Naive thymus-derived CD4-positive, alpha-beta T cell (primary cell): ENCODE results near the gene DYNC2I2. TPM values are rescaled to one million over a fixed set of nuclear protein-coding genes. Genes with fewer than 3 reads are reported as not detected.
A peak's percentile ranks its signal among the peaks of the same experiment; 100 is the strongest.
"Not testable (repeated sequence)": the region's sequence is repeated elsewhere in the genome, so short reads cannot be mapped to it uniquely, and the experiment has no call there.

Experiments
- ATAC-seq: fragments of 150-1000 bp; cut with Tn5 transposase; 2 replicates; pipeline ENCODE4 v1.10.0; 2021; ENCODE audit warnings: mild to moderate bottlenecking, moderate library complexity
- CTCF ChIA-PET: fragments of 350-600 bp; sonication (Branson Sonifier 250); formaldehyde crosslinking; loops from one replicate; lab custom pipeline; 2021; ENCODE audit warnings: antibody characterized with exemption; lab: Charles Lee
- POLR2A ChIA-PET: fragments of 350-600 bp; sonication (Branson Sonifier 250); formaldehyde crosslinking; loops from one replicate; lab custom pipeline; 2021; ENCODE audit warnings: antibody characterized with exemption, inconsistent platforms; lab: Charles Lee
- DNase-seq, 9 donors: peaks; one replicate each; pipeline versions ENCODE4 v3.0.0 to v3.0.0-alpha.2; 2020 to 2022; ENCODE audit warnings: mixed read lengths in 1 of 9
- H3K27ac ChIP-seq: one replicate; pipeline ENCODE4 v1.7.0; 2013; ENCODE audit warnings: mild to moderate bottlenecking, low read depth, low read length, moderate library complexity
- H3K27me3 ChIP-seq, 2 donors: one replicate each; pipeline ENCODE4 v1.7.0; 2013; ENCODE audit warnings: low read length in 2 of 2, mild to moderate bottlenecking in 2 of 2, moderate library complexity in 2 of 2; ENCODE audit not compliant: control insufficient read depth in 2 of 2, insufficient read depth in 2 of 2
- H3K36me3 ChIP-seq, 3 experiments: 1 replicate in 2 of 3; 2 replicates in 1 of 3; pipeline ENCODE4 v1.7.0; 2013; ENCODE audit warnings: low read length in 3 of 3, mild to moderate bottlenecking in 3 of 3, moderate library complexity in 1 of 3; ENCODE audit not compliant: insufficient read depth in 3 of 3, control insufficient read depth in 2 of 3
- H3K4me1 ChIP-seq, 2 donors: one replicate each; pipeline ENCODE4 v1.7.0; 2013; ENCODE audit warnings: low read length in 2 of 2, mild to moderate bottlenecking in 2 of 2, moderate library complexity in 1 of 2; ENCODE audit not compliant: control insufficient read depth in 2 of 2, insufficient read depth in 2 of 2
- H3K4me3 ChIP-seq: 2 replicates; pipeline ENCODE4 v1.7.0; 2013; ENCODE audit warnings: mild to moderate bottlenecking, low read length
- H3K9me3 ChIP-seq, 3 experiments: 1 replicate in 2 of 3; 2 replicates in 1 of 3; pipeline ENCODE4 v1.7.0; 2013; ENCODE audit warnings: low read length in 3 of 3; ENCODE audit not compliant: control insufficient read depth in 2 of 3
- H3K27ac Mint-ChIP-seq, 9 donors: one replicate each; pipeline ENCODE4 v1.8.0; 2020 to 2022; ENCODE audit warnings: mixed read lengths in 9 of 9, mild to moderate bottlenecking in 8 of 9, moderate library complexity in 5 of 9, inconsistent platforms in 2 of 9
- H3K27me3 Mint-ChIP-seq, 5 donors: one replicate each; pipeline ENCODE4 v1.8.0; 2021 to 2022; ENCODE audit warnings: mixed read lengths in 5 of 5, mild to moderate bottlenecking in 1 of 5
- H3K36me3 Mint-ChIP-seq, 5 donors: one replicate each; pipeline ENCODE4 v1.8.0; 2020 to 2022; ENCODE audit warnings: mixed read lengths in 5 of 5, mild to moderate bottlenecking in 3 of 5, inconsistent platforms in 1 of 5
- H3K4me1 Mint-ChIP-seq, 7 donors: one replicate each; pipeline ENCODE4 v1.8.0; 2020 to 2022; ENCODE audit warnings: mixed read lengths in 7 of 7, mild to moderate bottlenecking in 3 of 7, inconsistent platforms in 1 of 7
- H3K4me3 Mint-ChIP-seq, 10 donors: one replicate each; pipeline ENCODE4 v1.8.0; 2020 to 2022; ENCODE audit warnings: mild to moderate bottlenecking in 10 of 10, mixed read lengths in 10 of 10, moderate library complexity in 6 of 10, inconsistent platforms in 2 of 10
- H3K9me3 Mint-ChIP-seq, 11 donors: one replicate each; pipeline ENCODE4 v1.8.0; 2020 to 2022; ENCODE audit warnings: mixed read lengths in 11 of 11, mild to moderate bottlenecking in 4 of 11, inconsistent platforms in 1 of 11, moderate library complexity in 1 of 11
- intact Hi-C, 2 donors: fragments of 100-400 bp; cut with micrococcal nuclease; formaldehyde crosslinking; loops; one replicate each; pipeline ENCODE4 v1.15.1; 2023
- polyA plus RNA-seq, 2 donors: library from polyadenylated mRNA; unstranded; fragments of 300-500 nt; fragmentation: Illumina TruSeq; gene quantifications; one replicate each; pipeline ENCODE4 v1.2.3, GENCODE V29; 2021
- total RNA-seq, 6 experiments: library from RNA in 5 of 6; stranded (reverse) in 5 of 6; gene quantifications; 1 replicate in 5 of 6; 2 replicates in 1 of 6; pipeline ENCODE4 v1.2.3 and lab custom pipeline; 2021 to 2026

DYNC2I2 gene
- total and polyA plus RNA-seq, 7 experiments from 2014 or later: 1.4 to 41.7 (median 3.7) TPM

GRCh38 chr9:128694344-128694743 is 37.7 kb upstream of the DYNC2I2 start:
- H3K4me3 ChIP-seq: no peak overlapping the region
- intact Hi-C loops: no loop called here
- ATAC-seq: no peak
- ChIA-PET CTCF (interaction anchor here (0.7 kb wide), 1 partner anchor 394 kb away, joined by 3 read pairs; no protein-coding TSS in a partner anchor), POLR2A (interaction anchor here (1.2 kb wide), 1 partner anchor 10 kb away, joined by 3 read pairs; no protein-coding TSS in a partner anchor)
- peaks cover 11 to 45% (median 36%) of the 10 kb centered on the region in 3 experiments for H3K36me3 ChIP-seq
- peaks cover 13 to 27% (median 20%) of the 10 kb centered on the region in 7 donors for H3K4me1 Mint-ChIP-seq
- H3K27ac Mint-ChIP-seq: peak overlapping the region in 1 of 9 donors; percentile 90
- no peak overlapping the region for H3K4me3 Mint-ChIP-seq
- H3K36me3 Mint-ChIP-seq: peaks cover 11 to 30% (median 21%) of the 10 kb centered on the region in 5 donors
- no peaks in the 10 kb centered on the region for H3K27me3 ChIP-seq
- DNase-seq: no peak
- no peaks in the 10 kb centered on the region for H3K9me3 ChIP-seq
- peaks cover 0 to 12% of the 10 kb centered on the region in 2 donors for H3K4me1 ChIP-seq
- no peaks in the 10 kb centered on the region for H3K9me3 Mint-ChIP-seq
- H3K27ac ChIP-seq: no peak overlapping the region
- no peaks in the 10 kb centered on the region for H3K27me3 Mint-ChIP-seq

- H3K9me3 ChIP-seq, DNase-seq, intact Hi-C loops, H3K27me3 ChIP-seq, H3K4me3 ChIP-seq, H3K27me3 Mint-ChIP-seq, H3K9me3 Mint-ChIP-seq, H3K27ac ChIP-seq, ATAC-seq, H3K4me3 Mint-ChIP-seq: not testable (repeated sequence)
- CTCF ChIA-PET: interaction anchor here (0.6 to 0.7 kb wide), 2 partner anchors 38 to 394 kb away, joined by 3 to 4 read pairs; no protein-coding TSS in a partner anchor
- Mint-ChIP-seq H3K36me3 (peaks cover 11 to 30% (median 21%) of the 10 kb centered on the region in 5 donors), H3K4me1 (peaks cover 13 to 27% (median 20%) of the 10 kb centered on the region in 7 donors), H3K27ac (peak overlapping the region in 5 of 9 donors; percentile 6 to 90 (median 56))
- Histone ChIP-seq H3K4me1 (peaks cover 0 to 12% of the 10 kb centered on the region in 2 donors), H3K36me3 (peaks cover 11 to 45% (median 36%) of the 10 kb centered on the region in 3 experiments)
- POLR2A ChIA-PET: interaction anchor here (0.5 to 1.2 kb wide), 3 partner anchors 10 to 111 kb away, joined by 3 to 4 read pairs (median 3); no protein-coding TSS in a partner anchor
Measured at GRCh38 chr9:128693738-128694137, 37.1 kb upstream of the DYNC2I2 start.

- Histone ChIP-seq H3K9me3 (no peaks in the 10 kb centered on the region), H3K4me3 (peak overlapping the region; percentile 84), H3K36me3 (peaks cover 7 to 37% (median 22%) of the 10 kb centered on the region in 3 experiments), H3K27ac (peak overlapping the region; percentile 85), H3K4me1 (peaks cover 10 to 37% of the 10 kb centered on the region in 2 donors), H3K27me3 (no peaks in the 10 kb centered on the region)
- ChIA-PET CTCF (no interaction called here), POLR2A (interaction anchor here (0.8 to 3.4 kb wide), 6 partner anchors 10 to 140 kb away, joined by 3 to 17 read pairs (median 6); partner anchors contain the start of genes ENDOG, PKN3, SPTAN1 and ZDHHC12)
- Mint-ChIP-seq H3K36me3 (peaks cover 11 to 23% (median 21%) of the 10 kb centered on the region in 5 donors), H3K27ac (peak overlapping the region; percentile 83 to 100 (median 93)), H3K4me1 (peaks cover 29 to 50% (median 46%) of the 10 kb centered on the region in 7 donors), H3K27me3 (no peaks in the 10 kb centered on the region), H3K9me3 (no peaks in the 10 kb centered on the region), H3K4me3 (peak overlapping the region; percentile 87 to 100 (median 98))
- DNase-seq (no peak), ATAC-seq (no peak)
- intact Hi-C loops: no loop called here
Measured at GRCh38 chr9:128690684-128691034, 34.0 kb upstream of the DYNC2I2 start.

GRCh38 chr9:128689820-128690683 is 33.4 kb upstream of the DYNC2I2 start:
- Mint-ChIP-seq H3K9me3 (no peaks in the 10 kb centered on the region), H3K36me3 (peaks cover 11 to 23% (median 21%) of the 10 kb centered on the region in 5 donors), H3K4me1 (peaks cover 35 to 57% (median 52%) of the 10 kb centered on the region in 7 donors), H3K4me3 (peak overlapping the region; percentile 87 to 100 (median 98)), H3K27ac (peak overlapping the region; percentile 83 to 100 (median 93)), H3K27me3 (no peaks in the 10 kb centered on the region)
- DNase-seq (peak; percentile 23 to 62 (median 45)), ATAC-seq (peak; percentile 33)
- peak overlapping the region; percentile 84 for H3K4me3 ChIP-seq
- H3K27me3 ChIP-seq: no peaks in the 10 kb centered on the region
- H3K27ac ChIP-seq: peak overlapping the region; percentile 85
- peaks cover 16 to 43% of the 10 kb centered on the region in 2 donors for H3K4me1 ChIP-seq
- peaks cover 7 to 34% (median 20%) of the 10 kb centered on the region in 3 experiments for H3K36me3 ChIP-seq
- no peaks in the 10 kb centered on the region for H3K9me3 ChIP-seq
- CTCF ChIA-PET: no interaction called here
- intact Hi-C loops: loop anchor here (1.0 to 10.0 kb wide), 12 partner anchors 12 to 415 kb away; partner anchors contain the start of genes ODF2 (in 2 of the 2), PKN3 (in 2 of the 2), SPTAN1 (in 2 of the 2) and ZDHHC12 (in 2 of the 2)
- POLR2A ChIA-PET: interaction anchor here (0.8 to 3.4 kb wide), 10 partner anchors 9 to 140 kb away, joined by 3 to 17 read pairs (median 4); partner anchors contain the start of genes ENDOG, PKN3, SPTAN1 and ZDHHC12

- peak overlapping the region; percentile 32 for H3K4me3 ChIP-seq
- peaks cover 22 to 48% of the 10 kb centered on the region in 2 donors for H3K4me1 ChIP-seq
- peaks cover 7 to 31% (median 18%) of the 10 kb centered on the region in 3 experiments for H3K36me3 ChIP-seq
- DNase-seq: peak in 1 of 9 donors; percentile 57
- peak; percentile 27 for ATAC-seq
- H3K36me3 Mint-ChIP-seq: peaks cover 11 to 26% (median 21%) of the 10 kb centered on the region in 5 donors
- ChIA-PET CTCF (no interaction called here), POLR2A (interaction anchor here (0.9 to 3.4 kb wide), 10 partner anchors 11 to 172 kb away, joined by 3 to 17 read pairs (median 6); partner anchors contain the start of genes DYNC2I2, ENDOG, SPTAN1 and ZDHHC12)
- peak overlapping the region in 3 of 9 donors; percentile 31 to 93 (median 68) for H3K27ac Mint-ChIP-seq
- intact Hi-C loops: loop anchor here (1.0 to 10.0 kb wide), 12 partner anchors 13 to 415 kb away; partner anchors contain the start of genes ODF2 (in 2 of the 2), PKN3 (in 2 of the 2), SPTAN1 (in 2 of the 2) and ZDHHC12 (in 2 of the 2)
- no peaks in the 10 kb centered on the region for H3K9me3 Mint-ChIP-seq
- peak overlapping the region; percentile 82 for H3K27ac ChIP-seq
- H3K9me3 ChIP-seq: no peaks in the 10 kb centered on the region
- peaks cover 42 to 64% (median 59%) of the 10 kb centered on the region in 7 donors for H3K4me1 Mint-ChIP-seq
- H3K27me3 ChIP-seq: no peaks in the 10 kb centered on the region
- H3K27me3 Mint-ChIP-seq: no peaks in the 10 kb centered on the region
- peak overlapping the region in 9 of 10 donors; percentile 51 to 99 (median 77) for H3K4me3 Mint-ChIP-seq
Measured at GRCh38 chr9:128689293-128689774, 32.7 kb upstream of the DYNC2I2 start.
